RWPE2 (cell line): ENCODE results near the gene MAPT.

Experiments
- ATAC-seq: fragments of 200-7000 bp; cut with Tn5 transposase; 3 replicates; pipeline ENCODE4 v1.9.1; 2021; ENCODE audit warnings: low read depth
- DNase-seq: peaks from one replicate; pipeline ENCODE4 v3.0.0-alpha.2; 2020; ENCODE audit warnings: low spot score
- H3K27ac ChIP-seq: fragments of 450-650 bp; 2 replicates; pipeline ENCODE4 v1.5.1; 2017; ENCODE audit warnings: mild to moderate bottlenecking; ENCODE audit not compliant: poor library complexity, severe bottlenecking
- H3K27me3 ChIP-seq: fragments of 250-450 bp; sonication (Bioruptor Pico); 2 replicates; pipeline ENCODE4 v1.5.1; 2021; ENCODE audit warnings: mild to moderate bottlenecking, moderate library complexity; ENCODE audit not compliant: insufficient read depth, poor library complexity, severe bottlenecking
- H3K36me3 ChIP-seq: fragments of 250-450 bp; sonication (Bioruptor Pico); 2 replicates; pipeline ENCODE4 v1.5.1; 2020; ENCODE audit warnings: low read depth, mild to moderate bottlenecking, moderate library complexity
- H3K4me1 ChIP-seq: fragments of 250-450 bp; sonication (Bioruptor Pico); 2 replicates; pipeline ENCODE4 v1.5.1; 2021; ENCODE audit warnings: mild to moderate bottlenecking, moderate library complexity; ENCODE audit not compliant: insufficient read depth, poor library complexity, severe bottlenecking
- H3K4me3 ChIP-seq: fragments of 250-450 bp; sonication (Bioruptor Pico); 2 replicates; pipeline ENCODE4 v1.5.1; 2021; ENCODE audit warnings: mild to moderate bottlenecking, moderate library complexity; ENCODE audit not compliant: severe bottlenecking
- H3K9me3 ChIP-seq: fragments of 250-450 bp; sonication (Bioruptor Pico); 2 replicates; pipeline ENCODE4 v1.5.1; 2021; ENCODE audit warnings: mild to moderate bottlenecking, moderate library complexity; ENCODE audit not compliant: severe bottlenecking
- TF ChIP-seq, protein P1 (sequence below): fragments of 450-650 bp; IDR thresholded peaks from one replicate; pipeline ENCODE4 v1.5.1; 2017; ENCODE audit warnings: mild to moderate bottlenecking, moderate library complexity; ENCODE audit not compliant: poor library complexity, severe bottlenecking

MAPT gene

DNA sequence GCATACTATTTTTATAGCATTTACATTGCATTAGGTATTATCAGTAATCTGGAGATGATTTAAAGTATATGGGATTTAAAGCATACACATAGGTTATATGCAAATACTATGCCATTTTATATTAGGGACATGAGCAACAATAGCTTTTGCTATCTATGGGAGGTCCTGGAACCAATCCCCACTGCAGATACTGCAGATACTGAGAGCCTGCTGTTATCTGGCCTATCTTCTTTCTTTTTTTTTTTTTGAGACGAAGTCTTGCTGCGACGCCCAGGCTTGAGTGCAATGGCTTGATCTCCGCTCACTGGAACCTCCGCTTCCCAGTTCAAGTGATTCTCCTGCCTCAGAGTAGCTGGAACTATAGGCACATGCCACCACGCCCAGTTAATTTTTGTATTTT, 142.1 kb downstream of the MAPT start:
- no peak overlapping the region for H3K4me3 ChIP-seq
- DNase-seq (no peak), ATAC-seq (no peak)
- H3K4me1 ChIP-seq = no peaks in the 10 kb centered on the region
- TF ChIP-seq, protein P1, sequence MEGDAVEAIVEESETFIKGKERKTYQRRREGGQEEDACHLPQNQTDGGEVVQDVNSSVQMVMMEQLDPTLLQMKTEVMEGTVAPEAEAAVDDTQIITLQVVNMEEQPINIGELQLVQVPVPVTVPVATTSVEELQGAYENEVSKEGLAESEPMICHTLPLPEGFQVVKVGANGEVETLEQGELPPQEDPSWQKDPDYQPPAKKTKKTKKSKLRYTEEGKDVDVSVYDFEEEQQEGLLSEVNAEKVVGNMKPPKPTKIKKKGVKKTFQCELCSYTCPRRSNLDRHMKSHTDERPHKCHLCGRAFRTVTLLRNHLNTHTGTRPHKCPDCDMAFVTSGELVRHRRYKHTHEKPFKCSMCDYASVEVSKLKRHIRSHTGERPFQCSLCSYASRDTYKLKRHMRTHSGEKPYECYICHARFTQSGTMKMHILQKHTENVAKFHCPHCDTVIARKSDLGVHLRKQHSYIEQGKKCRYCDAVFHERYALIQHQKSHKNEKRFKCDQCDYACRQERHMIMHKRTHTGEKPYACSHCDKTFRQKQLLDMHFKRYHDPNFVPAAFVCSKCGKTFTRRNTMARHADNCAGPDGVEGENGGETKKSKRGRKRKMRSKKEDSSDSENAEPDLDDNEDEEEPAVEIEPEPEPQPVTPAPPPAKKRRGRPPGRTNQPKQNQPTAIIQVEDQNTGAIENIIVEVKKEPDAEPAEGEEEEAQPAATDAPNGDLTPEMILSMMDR = no peak
- H3K36me3 ChIP-seq = peaks cover 99% of the 10 kb centered on the region
- no peaks in the 10 kb centered on the region for H3K9me3 ChIP-seq
- no peak overlapping the region for H3K27ac ChIP-seq
- H3K27me3 ChIP-seq = no peaks in the 10 kb centered on the region

- no peaks in the 10 kb centered on the region for H3K9me3 ChIP-seq
- no peaks in the 10 kb centered on the region for H3K27me3 ChIP-seq
- H3K36me3 ChIP-seq = peaks cover 100% of the 10 kb centered on the region
- TF ChIP-seq, protein P1 = no peak
- H3K4me1 ChIP-seq = no peaks in the 10 kb centered on the region
- ATAC-seq (no peak), DNase-seq (no peak)
- H3K4me3 ChIP-seq = no peak overlapping the region
- no peak overlapping the region for H3K27ac ChIP-seq
Measured at GRCh38 chr17:46037722-46038255, 143.4 kb downstream of the MAPT start.

DNA sequence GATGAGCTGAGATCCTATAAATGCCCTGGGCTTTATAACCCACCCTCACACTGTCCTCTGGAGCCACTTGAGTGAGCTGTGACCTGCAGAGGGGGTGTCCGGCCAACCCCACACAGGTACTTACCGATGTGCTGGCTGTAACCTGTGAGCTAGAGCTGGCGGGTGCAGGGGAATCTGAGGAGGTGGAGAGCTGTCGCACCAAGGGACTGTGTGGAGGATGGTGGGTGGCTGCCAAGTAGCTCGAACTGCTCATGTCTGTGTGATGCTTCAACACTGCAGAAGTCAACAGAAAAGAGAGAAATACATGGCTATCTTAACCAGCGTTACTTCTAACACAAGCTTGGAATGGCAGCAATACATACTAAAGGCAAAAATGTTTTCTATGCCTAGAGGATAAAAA, 144.1 kb downstream of the MAPT start:
- no peak overlapping the region for H3K27ac ChIP-seq
- DNase-seq (no peak), ATAC-seq (no peak)
- H3K4me1 ChIP-seq = no peaks in the 10 kb centered on the region
- no peaks in the 10 kb centered on the region for H3K9me3 ChIP-seq
- H3K4me3 ChIP-seq = no peak overlapping the region
- peaks cover 100% of the 10 kb centered on the region for H3K36me3 ChIP-seq
- no peaks in the 10 kb centered on the region for H3K27me3 ChIP-seq
- TF ChIP-seq, protein P1 = no peak

DNA sequence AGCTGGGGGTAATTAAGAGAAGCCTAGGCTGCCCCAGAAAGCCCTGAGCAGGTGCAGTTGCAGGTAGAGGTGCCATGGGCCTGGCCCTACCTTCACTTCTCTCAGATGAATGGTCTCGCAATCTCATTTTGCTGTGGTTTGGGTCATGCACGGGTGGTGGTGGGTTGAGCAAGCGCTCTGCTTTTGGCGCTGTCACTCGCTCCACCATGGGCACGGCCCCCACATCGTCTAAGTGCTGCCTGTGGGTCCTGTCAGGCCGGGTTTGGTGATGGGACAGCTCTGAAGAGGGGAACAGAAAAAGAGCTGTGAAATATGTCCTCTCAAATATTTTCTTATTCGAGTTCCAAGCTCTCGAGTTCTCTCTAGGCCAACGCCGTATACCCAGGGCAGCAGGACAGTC, 144.6 kb downstream of the MAPT start:
- ATAC-seq (no peak), DNase-seq (no peak)
- no peaks in the 10 kb centered on the region for H3K27me3 ChIP-seq
- no peak overlapping the region for H3K27ac ChIP-seq
- peaks cover 100% of the 10 kb centered on the region for H3K36me3 ChIP-seq
- no peak overlapping the region for H3K4me3 ChIP-seq
- H3K4me1 ChIP-seq = no peaks in the 10 kb centered on the region
- TF ChIP-seq, protein P1 = no peak
- no peaks in the 10 kb centered on the region for H3K9me3 ChIP-seq

GRCh38 chr17:46039592-46040186, 145.3 kb downstream of the MAPT start:
- ATAC-seq = no peak
- H3K27ac ChIP-seq = no peak overlapping the region
- no peak for DNase-seq
- H3K27me3 ChIP-seq = no peaks in the 10 kb centered on the region
- H3K9me3 ChIP-seq = no peaks in the 10 kb centered on the region
- no peaks in the 10 kb centered on the region for H3K4me1 ChIP-seq
- no peak overlapping the region for H3K4me3 ChIP-seq
- TF ChIP-seq, protein P1 = no peak
- H3K36me3 ChIP-seq = peaks cover 98% of the 10 kb centered on the region
